Astrocyte of the cerebellum (primary cell): ENCODE data around the gene CUEDC1.

Experiments used
- DNase-seq: peaks from one replicate; pipeline ENCODE4 v3.0.0-alpha.2; 2011; ENCODE audit warnings: low read depth
- H3K4me3 ChIP-seq: 2 replicates; pipeline ENCODE4 v1.5.1; 2011; ENCODE audit warnings: mild to moderate bottlenecking, low read depth, low read length, moderate library complexity
- in situ Hi-C: cut with HindIII; loops from 2 replicates; pipeline ENCODE4 v1.10.0; 2017; ENCODE audit warnings: low sequenced_read_pairs
- TF ChIP-seq, protein P1 (sequence below): IDR thresholded peaks from 2 replicates; pipeline ENCODE4 v1.5.1; 2012; ENCODE audit warnings: low read length, low read depth, moderate library complexity, mild to moderate bottlenecking; ENCODE audit errors: missing control alignments

The CUEDC1 gene

DNA sequence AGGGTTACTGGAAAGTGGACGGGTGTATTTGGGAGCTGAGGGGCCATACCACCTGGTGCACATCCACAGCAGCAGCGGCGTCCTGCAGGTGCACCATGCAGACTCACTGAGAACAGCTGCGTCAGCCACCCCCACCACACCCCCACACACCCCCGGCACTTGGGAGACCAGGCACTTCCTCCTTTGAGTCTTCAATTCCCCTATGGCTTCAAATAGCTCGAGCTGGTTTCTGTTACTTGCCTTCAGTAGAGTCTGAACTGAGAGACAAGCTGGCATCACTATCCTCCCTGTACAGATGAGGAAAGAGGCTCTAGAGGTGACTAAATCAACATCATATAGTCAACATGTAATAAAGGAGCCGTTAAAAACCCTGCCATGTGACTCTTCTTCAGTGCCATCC lies 15.4 kb downstream of the CUEDC1 start:
- no peak overlapping the region for H3K4me3 ChIP-seq
- DNase-seq = no peak
- in situ Hi-C loops = no loop called here

DNA sequence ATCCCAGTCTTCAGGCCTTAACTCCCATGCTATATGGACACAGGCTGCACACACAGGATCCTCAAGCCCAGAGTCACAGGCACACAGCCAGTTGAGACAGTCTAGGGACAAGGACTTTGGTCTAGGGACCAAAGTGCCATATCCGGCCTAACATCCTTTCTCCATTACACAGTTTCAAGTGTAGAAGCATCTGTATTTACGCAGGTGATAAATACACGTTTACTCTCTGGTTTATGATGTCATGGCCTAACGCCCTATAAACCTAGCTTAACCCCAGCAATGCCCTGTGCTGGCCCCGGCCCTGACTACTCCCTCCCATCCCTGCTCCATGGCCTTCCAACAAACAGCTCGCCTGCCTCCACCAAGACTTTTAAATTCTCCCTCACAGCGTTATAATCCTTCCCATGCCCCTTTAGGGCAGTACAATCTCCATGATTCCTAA lies 17.1 kb downstream of the CUEDC1 start:
- no peak for DNase-seq
- in situ Hi-C loops = no loop called here
- no peak overlapping the region for H3K4me3 ChIP-seq
- TF ChIP-seq, protein P1, sequence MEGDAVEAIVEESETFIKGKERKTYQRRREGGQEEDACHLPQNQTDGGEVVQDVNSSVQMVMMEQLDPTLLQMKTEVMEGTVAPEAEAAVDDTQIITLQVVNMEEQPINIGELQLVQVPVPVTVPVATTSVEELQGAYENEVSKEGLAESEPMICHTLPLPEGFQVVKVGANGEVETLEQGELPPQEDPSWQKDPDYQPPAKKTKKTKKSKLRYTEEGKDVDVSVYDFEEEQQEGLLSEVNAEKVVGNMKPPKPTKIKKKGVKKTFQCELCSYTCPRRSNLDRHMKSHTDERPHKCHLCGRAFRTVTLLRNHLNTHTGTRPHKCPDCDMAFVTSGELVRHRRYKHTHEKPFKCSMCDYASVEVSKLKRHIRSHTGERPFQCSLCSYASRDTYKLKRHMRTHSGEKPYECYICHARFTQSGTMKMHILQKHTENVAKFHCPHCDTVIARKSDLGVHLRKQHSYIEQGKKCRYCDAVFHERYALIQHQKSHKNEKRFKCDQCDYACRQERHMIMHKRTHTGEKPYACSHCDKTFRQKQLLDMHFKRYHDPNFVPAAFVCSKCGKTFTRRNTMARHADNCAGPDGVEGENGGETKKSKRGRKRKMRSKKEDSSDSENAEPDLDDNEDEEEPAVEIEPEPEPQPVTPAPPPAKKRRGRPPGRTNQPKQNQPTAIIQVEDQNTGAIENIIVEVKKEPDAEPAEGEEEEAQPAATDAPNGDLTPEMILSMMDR = no peak

More for the DNA sequence above, 15.4 kb downstream of the CUEDC1 start:
- TF ChIP-seq, protein P1 = no peak

DNA sequence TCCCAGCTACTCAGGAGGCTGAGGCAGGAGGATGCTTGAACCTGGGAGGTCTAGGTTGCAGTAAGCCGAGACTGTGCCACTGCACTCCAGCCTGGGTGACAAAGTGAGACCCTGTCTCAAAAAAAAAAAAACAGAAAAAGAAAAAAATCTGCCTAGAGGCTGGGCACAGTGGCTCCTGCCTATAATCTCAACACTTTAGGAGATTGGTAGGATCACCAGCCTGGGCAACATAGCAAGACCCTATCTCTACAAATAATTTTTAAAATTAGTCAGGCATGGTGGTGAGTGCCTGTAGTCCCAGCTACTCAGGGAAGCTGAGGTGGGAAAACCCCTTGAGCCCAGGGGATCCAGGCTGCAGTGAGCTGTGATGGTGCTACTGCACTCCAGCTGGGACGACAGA lies 17.7 kb downstream of the CUEDC1 start:
- in situ Hi-C loops = no loop called here
- H3K4me3 ChIP-seq = no peak overlapping the region
- DNase-seq = no peak
- TF ChIP-seq, protein P1 = no peak

DNA sequence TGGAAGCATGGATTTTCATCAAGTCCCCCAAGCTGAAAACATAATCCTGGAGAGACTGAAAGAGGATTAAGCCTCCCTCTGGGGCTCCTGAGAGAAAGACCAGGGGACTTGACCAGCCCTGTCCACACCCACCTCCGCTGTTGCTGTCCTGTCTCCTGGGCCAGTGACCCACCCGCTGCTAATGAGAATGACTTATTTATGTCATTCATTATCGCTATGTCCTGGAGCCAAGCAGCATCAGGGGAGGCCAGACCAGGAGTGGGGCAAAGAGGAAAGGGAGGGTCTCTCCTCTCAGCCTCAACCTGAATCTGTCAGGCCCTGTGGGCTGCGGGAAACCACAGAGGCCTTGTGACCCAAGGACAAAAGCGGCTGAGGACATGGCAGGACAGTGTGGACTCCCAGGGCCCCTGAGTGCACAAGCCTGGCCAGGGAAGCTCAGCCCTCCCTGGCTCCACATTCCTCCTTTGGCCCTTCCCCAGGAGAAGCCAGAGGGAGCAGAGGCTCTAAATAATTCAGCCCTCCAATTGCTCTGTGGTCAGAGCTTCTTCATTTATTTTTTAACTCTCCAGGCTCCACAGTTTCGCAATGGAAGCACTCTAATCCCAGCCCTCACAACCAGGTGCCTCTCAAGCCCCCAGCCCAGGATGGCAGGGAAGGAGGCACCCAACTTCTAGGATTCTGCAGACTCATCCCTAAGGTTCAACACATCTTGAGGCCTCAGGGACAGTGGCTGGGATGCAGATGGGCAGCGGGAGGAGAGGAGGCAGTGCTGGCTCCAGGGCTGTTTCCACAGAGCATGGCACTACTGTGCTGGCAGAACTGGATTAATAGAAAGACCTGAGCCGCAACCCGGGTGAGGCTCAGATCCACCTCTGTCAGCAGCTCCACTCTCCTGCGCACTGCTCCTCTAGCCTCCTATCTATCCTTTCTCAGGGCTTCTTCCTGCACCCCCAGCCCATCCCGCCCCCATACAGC lies 19.1 kb downstream of the CUEDC1 start:
- DNase-seq = no peak
- no peak overlapping the region for H3K4me3 ChIP-seq
- in situ Hi-C loops = no loop called here
- TF ChIP-seq, protein P1 = no peak

DNA sequence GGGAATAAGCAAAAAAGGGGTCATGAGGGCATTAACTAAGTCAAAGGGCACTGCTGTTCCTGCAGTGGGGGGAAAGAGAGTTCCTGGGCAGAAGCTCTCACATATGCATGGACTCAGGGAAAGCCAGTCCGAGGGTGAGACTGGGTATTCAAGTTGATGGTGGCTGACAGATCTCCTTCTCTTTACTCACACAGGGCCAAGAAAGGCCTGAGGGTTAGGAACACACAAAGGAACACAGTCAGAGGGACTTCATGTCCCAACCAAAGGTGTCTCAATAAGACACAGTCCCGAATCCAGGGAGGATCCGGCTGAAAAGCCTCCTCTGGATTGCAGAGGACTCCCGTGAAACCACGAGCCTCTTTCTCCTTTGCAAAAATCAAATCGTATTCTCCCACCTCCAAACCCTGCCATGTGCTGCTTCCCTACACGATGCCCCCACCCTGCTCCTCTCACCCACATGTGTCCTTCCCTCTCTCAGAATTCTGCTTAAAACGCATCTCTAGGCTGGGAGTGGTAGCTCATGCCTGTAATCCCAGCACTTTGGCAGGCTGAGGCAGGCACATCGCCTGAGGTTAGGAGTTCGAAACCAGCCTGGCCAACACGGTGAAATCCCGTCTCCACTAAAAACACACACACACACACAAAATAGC lies 23.6 kb downstream of the CUEDC1 start:
- H3K4me3 ChIP-seq = no peak overlapping the region
- TF ChIP-seq, protein P1 = no peak

DNA sequence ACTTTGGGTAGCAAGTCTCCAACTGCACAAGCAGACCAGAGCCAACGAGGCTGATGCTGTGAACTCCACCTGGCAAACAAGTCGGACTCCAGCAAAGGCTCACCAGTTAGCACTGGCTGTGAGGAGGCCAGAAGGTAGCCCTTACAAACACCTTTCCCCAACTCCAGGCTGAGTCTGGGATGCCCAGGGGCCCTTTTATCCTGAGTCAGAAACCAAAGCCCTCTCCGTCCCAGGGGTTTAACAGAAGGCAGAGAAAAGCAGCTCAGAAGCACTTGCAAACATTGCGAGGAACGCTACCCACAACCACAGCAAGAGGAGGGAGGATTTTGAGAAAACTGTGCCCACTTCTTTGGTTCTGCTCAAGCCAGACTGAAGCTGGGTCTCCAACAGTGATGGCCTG lies 25.0 kb downstream of the CUEDC1 start:
- in situ Hi-C loops = no loop called here
- TF ChIP-seq, protein P1 = no peak
- no peak overlapping the region for H3K4me3 ChIP-seq
- DNase-seq = no peak

More for the DNA sequence above, 23.6 kb downstream of the CUEDC1 start:
- in situ Hi-C loops = no loop called here
- no peak for DNase-seq
